Measurements from ENCODE around the gene APOBEC3G.

APOBEC3G gene

GRCh38 chr22:39110631-39111561 is 33.8 kb downstream of the APOBEC3G start:
- no peaks in the 10 kb centered on the region for H3K27me3 ChIP-seq (ENCODE audit: insufficient read depth, low read length, poor library complexity)
- no peaks in the 10 kb centered on the region for H3K36me3 ChIP-seq (ENCODE audit: insufficient read depth, low read length)
- H3K79me2 ChIP-seq (ENCODE audit: insufficient read depth, low read length): no peaks in the 10 kb centered on the region
- H3K4me3 ChIP-seq (ENCODE audit: low read depth in 1 of 2, low read length in 2 of 2): no peak overlapping the region
- no peak overlapping the region for H2AFZ ChIP-seq (ENCODE audit: low read depth, low read length)
- H3K27ac ChIP-seq (ENCODE audit: low read length): no peak overlapping the region
- DNase-seq (no peak), ATAC-seq (ENCODE audit: insufficient read depth, low read depth) (no peak)
- no peaks in the 10 kb centered on the region for H4K20me1 ChIP-seq (ENCODE audit: insufficient read depth, low read length)
- no peaks in the 10 kb centered on the region for H3K4me1 ChIP-seq (ENCODE audit: insufficient read depth, low read length)
- TF ChIP-seq EZH2 (IDR thresholded peaks at IDR 0.05; ENCODE audit: borderline replicate concordance, low read depth, low read length, severe bottlenecking) (no peak), CTCF (IDR thresholded peaks at IDR 0.05; ENCODE audit: borderline replicate concordance, extremely low read depth, low read length, poor library complexity, severe bottlenecking) (no peak)
- H3K9me3 ChIP-seq (ENCODE audit: insufficient read depth, low read length, severe bottlenecking): no peaks in the 10 kb centered on the region
- H3K4me2 ChIP-seq (ENCODE audit: insufficient read depth, low read length): no peak overlapping the region
- no peak overlapping the region for H3K9ac ChIP-seq (ENCODE audit: low read depth, low read length)

GRCh38 chr22:39114112-39114511 is 37.0 kb downstream of the APOBEC3G start:
- no peaks in the 10 kb centered on the region for H3K9me3 ChIP-seq (ENCODE audit: insufficient read depth, low read length, severe bottlenecking)
- no peak overlapping the region for H3K4me2 ChIP-seq (ENCODE audit: insufficient read depth, low read length)
- no peak for ATAC-seq (ENCODE audit: insufficient read depth, low read depth)
- TF ChIP-seq EZH2 (IDR thresholded peaks at IDR 0.05; ENCODE audit: borderline replicate concordance, low read depth, low read length, severe bottlenecking): no peak
- H3K27me3 ChIP-seq (ENCODE audit: insufficient read depth, low read length, poor library complexity): no peaks in the 10 kb centered on the region
- H2AFZ ChIP-seq (ENCODE audit: low read depth, low read length): no peak overlapping the region
- no peak overlapping the region for H3K9ac ChIP-seq (ENCODE audit: low read depth, low read length)
- no peaks in the 10 kb centered on the region for H3K4me1 ChIP-seq (ENCODE audit: insufficient read depth, low read length)
- no peaks in the 10 kb centered on the region for H3K79me2 ChIP-seq (ENCODE audit: insufficient read depth, low read length)
- no peak for DNase-seq
- no peaks in the 10 kb centered on the region for H4K20me1 ChIP-seq (ENCODE audit: insufficient read depth, low read length)
- no peak overlapping the region for H3K4me3 ChIP-seq (ENCODE audit: low read depth in 1 of 2, low read length in 2 of 2)
- H3K36me3 ChIP-seq (ENCODE audit: insufficient read depth, low read length): no peaks in the 10 kb centered on the region
- no peak overlapping the region for H3K27ac ChIP-seq (ENCODE audit: low read length)

- H3K9ac ChIP-seq (ENCODE audit: low read depth, low read length): no peak overlapping the region
- no peaks in the 10 kb centered on the region for H3K36me3 ChIP-seq (ENCODE audit: insufficient read depth, low read length)
- ATAC-seq (ENCODE audit: insufficient read depth, low read depth) (no peak), DNase-seq (no peak)
- no peak overlapping the region for H2AFZ ChIP-seq (ENCODE audit: low read depth, low read length)
- no peaks in the 10 kb centered on the region for H3K27me3 ChIP-seq (ENCODE audit: insufficient read depth, low read length, poor library complexity)
- H3K27ac ChIP-seq (ENCODE audit: low read length): no peak overlapping the region
- H3K9me3 ChIP-seq (ENCODE audit: insufficient read depth, low read length, severe bottlenecking): no peaks in the 10 kb centered on the region
- H3K4me3 ChIP-seq (ENCODE audit: low read depth in 1 of 2, low read length in 2 of 2): no peak overlapping the region
- TF ChIP-seq EZH2 (IDR thresholded peaks at IDR 0.05; ENCODE audit: borderline replicate concordance, low read depth, low read length, severe bottlenecking): no peak
- no peak for TF ChIP-seq CTCF (IDR thresholded peaks at IDR 0.05; ENCODE audit: borderline replicate concordance, extremely low read depth, low read length, poor library complexity, severe bottlenecking)
- H4K20me1 ChIP-seq (ENCODE audit: insufficient read depth, low read length): no peaks in the 10 kb centered on the region
- H3K4me2 ChIP-seq (ENCODE audit: insufficient read depth, low read length): no peak overlapping the region
- no peaks in the 10 kb centered on the region for H3K4me1 ChIP-seq (ENCODE audit: insufficient read depth, low read length)
- H3K79me2 ChIP-seq (ENCODE audit: insufficient read depth, low read length): no peaks in the 10 kb centered on the region
These were observed 38.5 kb downstream of the APOBEC3G start for GRCh38 chr22:39115570-39115969.

GRCh38 chr22:39115977-39116621 is 39.0 kb downstream of the APOBEC3G start:
- TF ChIP-seq CTCF (IDR thresholded peaks at IDR 0.05; ENCODE audit: borderline replicate concordance, extremely low read depth, low read length, poor library complexity, severe bottlenecking) (no peak), EZH2 (IDR thresholded peaks at IDR 0.05; ENCODE audit: borderline replicate concordance, low read depth, low read length, severe bottlenecking) (no peak)
- no peak overlapping the region for H3K4me3 ChIP-seq (ENCODE audit: low read depth in 1 of 2, low read length in 2 of 2)
- H2AFZ ChIP-seq (ENCODE audit: low read depth, low read length): no peak overlapping the region
- H4K20me1 ChIP-seq (ENCODE audit: insufficient read depth, low read length): no peaks in the 10 kb centered on the region
- no peaks in the 10 kb centered on the region for H3K36me3 ChIP-seq (ENCODE audit: insufficient read depth, low read length)
- ATAC-seq (ENCODE audit: insufficient read depth, low read depth): no peak
- no peaks in the 10 kb centered on the region for H3K4me1 ChIP-seq (ENCODE audit: insufficient read depth, low read length)
- no peak overlapping the region for H3K4me2 ChIP-seq (ENCODE audit: insufficient read depth, low read length)
- H3K27me3 ChIP-seq (ENCODE audit: insufficient read depth, low read length, poor library complexity): no peaks in the 10 kb centered on the region
- no peak overlapping the region for H3K9ac ChIP-seq (ENCODE audit: low read depth, low read length)
- H3K27ac ChIP-seq (ENCODE audit: low read length): no peak overlapping the region
- DNase-seq: no peak
- H3K79me2 ChIP-seq (ENCODE audit: insufficient read depth, low read length): no peaks in the 10 kb centered on the region
- no peaks in the 10 kb centered on the region for H3K9me3 ChIP-seq (ENCODE audit: insufficient read depth, low read length, severe bottlenecking)
